HG03066 (cell line): Measurements from ENCODE around the gene COL16A1.

Experiments used
- ATAC-seq: cut with Tn5 transposase; IDR thresholded peaks from one replicate; pipeline ENCODE4 v1.9.1; 2021; ENCODE audit warnings: low read depth; ENCODE audit not compliant: unreplicated experiment

The COL16A1 gene

DNA sequence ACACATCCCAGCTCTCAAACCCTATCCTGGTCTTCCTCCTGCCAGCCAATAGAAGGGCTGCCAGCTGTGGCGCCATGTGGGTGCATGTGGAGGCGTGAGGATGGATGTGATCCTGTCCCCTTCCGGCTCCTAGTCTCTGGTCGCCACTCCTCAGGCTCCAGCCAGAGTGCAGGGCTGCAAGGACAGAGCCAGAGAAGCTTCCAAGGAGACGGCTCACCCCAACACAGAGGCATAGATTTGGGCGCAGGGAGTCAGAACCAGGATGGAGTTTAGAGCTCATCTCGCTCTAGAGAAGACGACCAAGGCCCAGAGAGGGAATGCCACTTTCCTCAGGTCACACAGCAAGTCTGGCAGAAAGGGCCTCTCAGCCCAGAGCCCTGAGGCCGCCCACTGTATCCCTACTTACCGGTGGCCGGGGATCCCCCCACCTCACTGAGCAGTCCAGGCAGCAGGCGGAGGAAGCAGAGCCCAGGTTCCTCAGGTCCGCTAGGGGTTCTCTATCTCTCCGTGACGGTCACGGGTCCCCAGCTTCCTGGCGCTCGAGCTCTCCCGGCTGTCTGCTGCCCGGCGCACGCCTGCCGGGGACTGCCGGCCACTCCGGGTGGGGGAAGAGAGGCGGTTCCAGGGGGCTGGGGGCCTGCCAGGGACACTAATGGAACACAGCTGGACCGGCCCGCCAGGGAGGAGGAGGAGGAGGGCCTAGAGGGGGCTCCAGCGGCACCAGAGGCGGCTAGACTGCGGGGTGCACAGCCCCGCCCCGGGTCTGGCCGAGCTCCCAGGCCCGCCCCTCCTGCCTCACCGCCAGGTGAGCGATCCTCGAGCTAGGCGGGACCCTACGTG is at the start of gene COL16A1:
COL16A1 (minus strand) TSS at position 587 of the 840 bp plus-strand sequence. CDS start 1,824 bp downstream, outside the sequence.
- no peak for ATAC-seq

DNA sequence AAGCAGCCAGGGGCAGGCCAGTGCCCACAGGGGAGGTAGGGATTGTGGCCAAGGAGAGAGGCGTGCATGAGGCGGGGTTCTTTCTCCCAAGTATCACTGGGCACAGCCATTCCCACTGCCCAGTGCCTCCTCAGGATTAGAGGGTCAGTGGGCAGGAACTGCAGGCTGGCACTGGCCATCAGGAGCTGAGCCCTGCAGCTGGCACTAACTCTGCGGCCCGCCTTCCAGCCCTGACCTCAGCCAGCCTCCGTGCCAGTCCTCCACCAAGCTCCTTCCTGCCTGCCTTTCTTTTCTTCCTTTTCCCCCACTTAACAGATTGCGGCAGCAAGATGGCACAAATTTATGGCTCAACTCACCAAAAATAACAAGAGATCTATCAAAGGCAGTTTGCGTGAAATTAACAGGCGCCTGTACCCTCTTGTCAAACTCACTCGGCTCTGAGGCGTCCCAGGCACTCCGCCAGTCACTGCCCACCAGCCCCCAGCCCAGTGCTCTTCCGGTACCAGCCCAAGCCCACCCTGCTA is 49.2 kb upstream of the COL16A1 start:
- ATAC-seq = no peak

DNA sequence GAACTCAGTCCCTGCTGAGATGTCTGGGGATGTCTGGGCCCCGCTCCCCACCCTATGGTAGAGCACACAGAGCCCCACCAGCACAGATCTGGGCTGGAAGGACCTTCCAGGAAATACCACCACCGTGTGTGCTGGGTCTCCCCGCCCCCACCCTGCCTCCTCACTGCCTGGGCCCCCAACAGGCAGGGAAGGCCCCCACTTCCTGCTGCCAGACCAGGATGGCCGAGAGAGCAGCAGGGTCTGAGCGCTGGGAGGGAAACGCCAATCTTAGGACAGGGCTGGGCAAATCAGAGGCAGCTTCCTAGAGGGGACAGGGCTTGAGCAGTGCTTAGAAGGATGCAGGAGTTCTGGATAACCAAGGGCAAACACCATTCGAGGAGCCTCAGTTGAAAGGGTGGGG is 48.4 kb upstream of the COL16A1 start:
- ATAC-seq = no peak

DNA sequence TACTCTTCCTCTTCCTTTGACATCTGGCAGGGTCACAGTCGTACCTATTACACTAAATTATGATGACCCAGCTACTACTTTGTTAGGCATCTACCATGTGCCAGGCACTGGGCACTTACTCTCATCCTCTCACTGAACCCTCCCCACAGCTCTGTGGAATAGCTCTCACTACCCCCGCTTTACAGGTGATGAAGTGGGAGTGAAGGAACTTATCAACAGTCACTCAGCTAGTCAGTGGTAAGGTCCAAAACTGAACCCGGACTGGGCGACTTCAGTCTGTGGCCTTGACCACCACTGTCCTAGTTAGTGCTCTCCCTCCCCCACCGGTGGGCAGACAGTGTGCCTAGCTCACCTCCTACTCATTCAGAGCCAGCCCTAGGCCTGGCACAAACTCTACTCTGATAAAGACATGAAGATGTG is 48.0 kb upstream of the COL16A1 start:
- ATAC-seq = no peak

DNA sequence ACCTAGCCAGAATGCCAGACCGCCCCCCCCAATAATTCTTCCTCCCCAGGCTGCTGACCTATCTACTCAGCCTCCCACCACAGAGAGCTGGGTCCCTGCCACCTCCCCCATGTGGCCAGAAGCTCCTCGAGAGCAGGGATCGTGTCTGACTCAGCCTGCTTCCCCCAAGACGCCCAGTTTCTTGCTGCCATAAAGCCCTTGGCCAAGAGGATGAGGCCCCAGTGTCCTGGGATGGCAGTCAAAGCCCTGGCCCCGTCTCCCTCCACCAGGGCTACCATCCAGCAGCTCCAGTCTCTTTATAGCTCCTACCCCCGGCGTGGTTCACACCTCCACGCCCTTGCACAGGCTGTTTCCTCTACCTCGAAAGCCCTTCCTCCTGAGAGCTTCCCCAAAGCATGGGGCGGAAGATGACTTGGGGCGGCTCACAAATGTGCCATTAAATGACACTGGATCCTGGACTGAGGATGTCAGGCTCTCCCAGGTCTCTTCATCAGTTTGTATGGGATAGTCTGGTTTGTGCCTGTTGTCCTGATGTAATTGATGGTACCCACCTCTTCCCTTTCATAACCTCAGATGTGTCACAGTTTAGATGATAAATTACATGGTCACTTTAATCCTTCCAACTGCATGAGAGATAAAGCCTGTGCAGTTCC is 47.2 kb upstream of the COL16A1 start:
- ATAC-seq = no peak

DNA sequence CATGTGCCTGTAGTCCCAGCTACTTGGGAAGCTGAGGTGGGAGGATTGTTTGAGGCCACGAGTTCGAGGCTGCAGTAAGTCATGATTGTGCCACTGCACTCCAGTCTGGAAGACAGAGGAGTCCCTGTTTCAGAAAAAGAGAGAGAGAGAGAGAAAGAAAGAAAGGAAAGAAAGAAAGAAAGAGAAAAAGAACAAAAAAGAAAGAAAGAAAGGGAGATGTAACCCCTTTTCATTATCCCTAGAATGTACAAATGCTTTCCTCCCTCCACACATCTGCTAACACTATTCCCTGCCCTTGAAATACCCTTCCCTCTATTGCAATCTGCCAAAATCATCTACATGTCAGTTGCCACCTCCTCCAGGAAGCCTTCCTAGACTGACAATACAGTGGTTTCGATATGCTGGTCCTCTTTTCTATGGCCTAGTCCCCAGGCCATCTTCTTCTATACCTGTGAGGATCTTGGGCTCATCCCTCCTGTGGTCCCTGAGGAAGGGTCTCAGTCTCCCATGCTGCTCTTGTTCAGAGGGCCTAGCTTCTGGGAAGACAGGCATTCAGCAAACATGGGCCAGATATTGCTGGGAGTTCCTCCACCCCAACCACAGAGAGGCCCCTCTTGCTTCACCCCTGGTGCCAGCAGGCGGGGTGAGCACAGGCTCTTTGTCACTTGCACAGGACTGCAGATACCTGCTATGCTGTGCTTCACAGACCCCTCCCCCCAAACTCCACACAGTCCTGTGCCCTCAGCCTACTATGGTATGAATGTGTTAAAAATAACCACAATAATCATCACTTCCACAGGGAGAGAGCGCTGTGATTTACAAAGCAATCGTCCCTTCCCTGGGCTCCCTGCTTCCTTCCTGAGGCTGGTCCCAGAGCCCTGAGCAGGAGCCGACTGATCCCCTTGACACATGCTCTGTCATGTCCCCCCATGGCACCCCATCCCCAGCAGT is 46.2 kb upstream of the COL16A1 start:
- no peak for ATAC-seq

DNA sequence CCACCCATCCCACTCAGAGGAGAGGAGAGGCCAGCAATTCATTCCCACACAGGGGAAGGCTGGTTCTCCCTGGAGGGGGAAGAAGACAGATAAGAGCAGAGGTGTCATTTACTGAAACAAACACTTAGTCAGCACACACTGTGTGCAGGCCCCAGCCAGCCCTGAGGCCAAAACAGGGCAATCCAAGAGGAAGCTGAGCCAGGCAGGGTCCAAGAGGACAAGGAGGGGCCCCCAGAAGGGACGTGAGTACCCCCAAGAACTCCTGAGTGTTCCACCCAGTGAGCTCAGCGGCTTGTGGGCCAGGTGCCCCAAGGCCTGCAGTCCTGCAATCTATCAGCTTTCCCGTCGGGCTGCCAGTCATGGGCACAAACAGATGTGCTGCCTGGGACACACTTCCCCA is 44.5 kb upstream of the COL16A1 start:
- no peak for ATAC-seq

DNA sequence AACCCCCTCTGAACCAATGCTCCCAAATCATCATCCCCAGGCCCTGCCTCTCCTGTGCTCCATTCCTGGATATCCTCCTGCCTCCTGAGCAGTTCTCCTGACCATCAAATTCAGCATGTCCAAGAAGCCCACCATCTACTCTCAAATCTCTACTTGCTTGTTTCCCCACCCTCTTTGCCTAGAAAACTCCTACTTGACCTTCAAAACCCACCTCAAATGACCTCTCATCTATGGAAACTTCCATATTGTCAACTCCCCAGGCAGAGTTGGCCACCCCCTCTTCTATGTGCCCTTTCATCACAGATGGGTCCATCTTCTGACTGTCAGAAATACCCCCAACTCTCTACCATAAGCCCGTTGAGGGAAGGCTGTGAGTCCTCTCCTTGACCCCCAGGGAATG is 43.5 kb upstream of the COL16A1 start:
- ATAC-seq = no peak

DNA sequence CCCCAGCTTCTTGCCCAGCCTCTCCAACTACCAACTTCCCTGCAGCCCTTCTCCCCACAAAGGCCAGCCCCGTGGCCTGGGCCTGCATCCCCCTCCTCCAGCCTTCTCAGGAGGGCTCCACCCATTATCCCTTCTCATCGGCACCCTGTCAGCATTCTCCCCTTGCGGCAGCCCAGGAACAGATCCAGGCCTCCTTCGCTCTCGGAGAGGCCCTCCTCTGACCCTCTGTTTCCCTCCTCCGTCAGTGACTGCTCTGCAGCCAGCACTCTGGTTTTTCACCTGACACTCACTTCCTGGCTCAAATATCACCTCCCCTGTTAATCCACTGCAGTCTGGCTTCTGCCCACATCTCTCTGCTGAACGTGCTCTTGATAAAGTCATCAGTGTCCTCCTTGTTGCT is 42.9 kb upstream of the COL16A1 start:
- no peak for ATAC-seq

DNA sequence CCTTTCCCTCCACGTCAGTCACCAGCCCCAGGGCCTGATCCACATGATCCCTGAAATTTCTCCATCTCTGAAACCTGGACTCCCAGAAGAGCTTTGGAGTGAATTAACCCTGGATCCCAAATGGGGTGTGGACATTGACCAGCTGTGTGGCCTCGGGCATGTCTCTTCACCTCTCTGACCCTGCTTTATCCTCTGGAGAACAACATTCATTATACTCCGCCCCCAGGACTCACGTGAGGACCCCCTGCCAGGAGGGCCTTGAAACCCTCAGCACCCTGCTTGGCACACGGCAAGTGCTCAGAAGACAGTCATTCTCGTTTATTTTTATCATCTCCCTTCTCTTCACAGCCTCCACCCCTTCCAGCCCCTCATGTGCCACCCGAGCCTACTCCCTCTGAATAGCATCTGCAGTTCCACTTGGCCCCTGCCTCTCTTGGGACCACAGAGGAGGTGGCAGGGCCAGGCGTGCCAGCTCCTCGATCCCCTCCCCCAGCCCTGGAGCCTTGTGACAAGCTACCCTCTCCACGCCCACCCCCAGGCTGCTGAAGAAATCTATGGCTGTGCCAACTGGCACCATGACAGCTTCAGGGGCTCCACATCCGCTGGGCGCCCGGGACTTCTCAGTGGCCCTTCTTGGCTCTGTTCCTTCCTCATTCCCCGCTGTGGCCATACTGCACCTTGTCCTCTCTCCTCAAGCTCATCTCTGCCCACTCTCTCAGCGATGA is 42.3 kb upstream of the COL16A1 start:
- ATAC-seq = no peak

DNA sequence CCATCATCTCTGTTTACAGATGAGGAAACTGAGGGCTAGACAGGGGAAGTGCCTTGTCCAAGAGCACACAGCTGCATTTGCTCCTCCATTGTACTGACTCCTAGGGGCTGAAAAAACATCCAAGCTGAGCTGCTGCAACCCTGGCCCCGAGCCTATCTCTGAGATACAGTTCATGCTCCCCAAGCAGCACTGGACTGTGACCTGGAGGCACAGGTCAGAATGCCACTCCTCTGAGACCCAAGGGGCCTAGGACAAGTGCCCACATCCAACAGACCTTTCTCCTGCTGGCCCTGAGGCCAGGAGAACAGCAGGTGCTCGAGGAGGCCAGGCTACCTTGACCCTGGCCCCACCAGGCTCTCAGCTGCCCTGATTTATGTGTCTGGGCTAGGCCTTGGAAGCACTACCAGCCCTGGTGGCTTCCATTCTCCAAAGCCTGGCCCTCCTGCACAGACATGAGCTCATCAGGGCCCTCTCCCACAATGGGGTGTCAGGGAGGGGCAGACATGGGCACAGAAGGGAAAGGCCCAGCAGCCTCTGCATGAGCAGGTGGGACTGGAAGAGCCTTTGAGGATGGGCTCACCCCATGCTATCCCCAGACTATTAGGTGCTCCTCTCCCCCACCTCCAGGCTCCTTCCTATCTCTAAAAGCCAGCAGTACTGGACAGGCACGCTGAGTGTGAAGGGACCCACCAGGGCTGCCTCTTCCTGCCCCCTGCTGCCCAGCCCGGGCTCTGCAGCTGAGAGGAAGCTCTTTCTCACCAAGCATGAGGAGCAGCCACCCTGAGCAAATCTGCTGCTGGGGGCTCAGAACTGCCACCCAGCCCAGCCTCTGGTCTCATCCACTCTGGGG is 41.5 kb upstream of the COL16A1 start:
- no peak for ATAC-seq

DNA sequence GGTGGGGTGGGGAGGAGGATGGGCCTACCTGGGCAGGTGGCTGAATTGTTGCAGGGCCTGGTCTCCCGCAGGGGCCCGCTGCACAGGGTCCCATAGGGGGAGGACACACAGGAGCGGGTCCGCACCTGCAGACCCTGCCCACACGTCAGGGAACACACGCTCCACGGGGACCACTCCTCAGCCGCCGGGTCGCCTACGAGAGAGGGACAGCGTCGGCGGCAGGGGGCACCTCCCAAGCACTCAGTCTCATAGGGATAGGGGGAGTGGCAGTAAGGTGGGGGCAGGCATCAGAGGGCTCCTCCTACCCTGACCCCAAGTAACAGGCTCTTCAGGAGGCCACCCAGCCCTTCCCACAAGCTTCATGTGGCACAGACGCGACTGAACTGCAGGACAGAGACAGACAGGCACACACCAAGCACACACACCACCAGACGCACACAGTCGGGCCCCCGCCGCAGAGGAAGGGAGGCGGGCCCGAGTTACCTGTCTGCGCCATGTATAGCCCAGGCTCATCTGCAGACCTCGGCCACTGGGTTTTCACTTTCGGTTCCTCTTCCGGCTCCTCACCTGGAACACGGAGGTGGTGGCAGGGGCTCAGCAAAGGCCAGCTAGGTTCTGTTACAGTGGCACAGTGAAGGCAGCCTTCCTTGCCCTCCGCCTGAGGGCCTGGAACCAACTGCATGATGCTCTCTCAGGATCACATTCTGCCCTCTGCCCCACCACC is 40.5 kb upstream of the COL16A1 start:
- no peak for ATAC-seq

DNA sequence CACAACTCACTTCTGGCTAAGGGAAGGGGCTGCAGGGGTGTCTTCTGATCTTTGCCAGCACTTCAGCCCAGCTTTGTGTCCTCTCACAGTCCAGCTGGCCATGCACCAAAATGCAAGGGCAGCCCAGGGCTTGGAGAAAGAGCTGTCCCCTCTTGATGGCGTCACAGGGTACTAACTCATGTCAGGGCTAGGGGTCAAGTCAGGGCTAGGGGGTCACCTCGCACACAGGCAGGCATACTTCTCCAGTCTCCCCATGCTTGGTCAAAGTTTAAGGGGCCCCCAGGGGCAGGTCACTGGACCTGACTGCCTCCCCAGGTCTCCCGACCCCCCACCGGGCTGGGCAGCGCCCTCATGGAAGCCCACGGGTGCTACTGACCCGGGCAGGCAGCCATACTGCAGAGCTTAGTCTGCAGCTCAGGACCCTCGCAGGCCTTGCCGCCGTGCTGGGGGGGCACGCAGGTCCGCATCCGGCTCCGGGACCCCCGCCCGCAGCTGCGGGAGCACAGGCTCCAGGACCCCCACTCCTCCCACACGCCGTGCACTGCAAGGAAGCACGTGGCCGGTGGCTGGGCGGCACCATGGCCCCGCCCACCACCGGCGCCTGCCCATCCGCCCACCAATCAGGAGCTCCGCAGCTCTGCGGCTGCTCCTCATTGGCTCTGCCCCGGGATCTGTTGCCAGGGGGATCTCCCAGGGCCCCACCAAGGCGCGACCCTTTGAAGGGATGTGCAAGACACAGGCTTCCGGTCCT is 38.8 kb upstream of the COL16A1 start:
- no peak for ATAC-seq

DNA sequence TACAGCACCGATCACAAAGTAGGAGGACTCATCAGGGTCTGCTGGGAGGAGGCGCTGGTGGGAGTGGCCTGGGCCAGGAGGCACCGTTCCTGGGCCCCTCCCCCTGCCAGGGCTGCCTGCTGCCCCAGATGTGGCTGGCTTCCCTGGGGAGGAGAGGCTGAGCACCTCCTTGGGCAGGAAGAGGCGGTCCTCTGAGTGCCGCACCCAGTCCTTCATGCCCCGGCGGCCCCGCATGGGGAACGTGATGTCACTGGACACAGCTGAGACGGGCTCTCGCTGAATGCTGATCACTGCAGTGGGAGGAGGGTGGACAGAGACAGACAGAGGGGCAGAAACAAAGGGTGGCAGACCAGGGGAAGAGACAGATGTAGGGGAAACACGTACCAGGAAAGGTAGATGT is 35.5 kb upstream of the COL16A1 start:
- no peak for ATAC-seq

DNA sequence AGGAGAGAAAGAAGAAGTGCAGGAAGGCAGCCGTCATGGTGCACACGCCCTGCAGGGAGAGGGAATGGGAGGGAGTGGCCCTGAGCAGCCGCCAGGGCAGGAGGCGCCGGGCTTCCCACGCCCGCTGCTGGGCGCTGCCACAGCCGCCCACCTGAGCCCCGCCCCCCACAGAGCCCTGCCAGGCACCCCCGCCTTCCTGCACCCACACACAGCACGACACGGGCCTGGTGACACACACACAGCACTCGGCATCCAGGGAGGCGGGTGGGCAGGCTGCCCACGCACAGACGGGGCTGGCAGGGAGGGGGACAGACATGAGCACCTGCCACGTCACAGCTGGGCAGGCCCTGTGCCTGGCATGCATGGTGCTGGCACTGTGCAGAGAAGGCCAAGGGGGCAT is 32.9 kb upstream of the COL16A1 start:
- no peak for ATAC-seq

DNA sequence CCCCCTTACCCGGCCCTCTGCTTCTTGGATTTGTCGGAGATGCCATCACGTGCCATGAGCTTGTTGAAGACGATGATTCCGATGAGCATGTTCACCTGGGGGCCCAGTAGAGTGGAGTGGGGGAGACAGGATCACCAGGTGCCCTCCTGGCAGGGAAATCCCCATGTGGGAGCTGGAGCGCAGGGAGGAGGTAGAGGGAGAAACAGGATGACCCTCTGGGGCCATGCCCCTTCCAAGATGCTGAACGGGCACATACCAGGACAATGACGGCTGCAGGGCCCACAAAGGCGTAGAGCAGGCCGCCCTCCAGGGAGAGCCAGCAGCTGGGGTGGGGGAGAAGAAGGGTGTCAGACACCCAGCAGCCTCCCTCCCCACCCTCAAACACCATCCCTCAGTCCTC is 31.8 kb upstream of the COL16A1 start:
- no peak for ATAC-seq

DNA sequence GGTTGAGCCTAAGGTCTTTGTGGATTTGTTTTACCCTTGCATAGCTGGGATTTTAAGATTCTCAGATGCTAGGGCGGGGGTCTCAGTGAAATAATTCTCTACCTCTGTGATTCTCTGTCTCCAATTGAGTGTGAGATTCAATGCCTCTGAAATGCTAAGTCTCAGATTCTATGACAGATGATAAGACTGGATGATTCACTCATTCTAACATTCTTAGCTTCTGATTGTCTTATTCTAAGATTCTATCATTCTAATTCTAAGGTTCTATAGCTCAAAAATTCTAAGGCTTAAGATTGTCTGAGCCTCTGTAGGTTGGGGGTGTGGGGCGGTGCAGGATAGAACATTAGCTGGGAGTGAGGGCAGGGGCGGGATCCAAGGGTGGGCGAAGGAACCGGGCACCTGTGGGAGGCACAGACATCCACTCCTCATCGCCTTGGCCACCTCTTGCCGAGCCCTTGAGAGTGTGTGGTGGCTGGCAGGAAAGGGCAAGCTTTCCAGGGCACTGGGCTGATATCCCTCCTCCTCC is 30.8 kb upstream of the COL16A1 start:
- no peak for ATAC-seq
